Measurements from ENCODE around the gene EN1.

EN1 gene

DNA sequence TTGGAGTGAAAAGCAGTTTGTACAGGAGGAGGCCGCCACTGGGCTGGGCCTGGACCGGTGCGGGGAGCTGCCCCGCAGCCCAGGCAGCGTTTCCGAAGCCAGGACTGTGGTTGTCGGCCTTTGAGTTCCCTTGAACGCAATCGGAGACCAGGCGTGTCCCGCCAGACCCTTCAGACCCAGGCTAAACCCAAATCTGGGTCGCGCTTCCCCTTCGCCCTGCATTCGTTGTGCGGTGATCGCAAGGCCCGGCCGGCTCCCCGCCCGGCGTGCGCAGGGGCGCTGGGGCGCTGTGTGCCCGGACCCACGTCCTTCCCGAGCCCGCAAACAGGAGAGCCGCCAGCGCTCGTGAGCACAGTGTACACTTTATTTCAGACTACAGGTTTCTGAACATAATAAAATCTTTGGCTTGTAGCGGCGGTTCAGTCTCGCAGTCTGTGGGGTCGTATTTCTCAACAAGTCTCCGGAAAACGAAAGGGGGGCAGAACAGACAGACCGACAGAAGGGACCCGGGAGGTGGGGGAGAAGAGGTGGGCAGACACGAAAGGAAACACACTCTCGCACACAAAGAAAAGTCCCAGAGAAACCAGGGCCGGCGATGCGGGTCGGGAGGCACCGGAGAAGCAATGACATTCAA lies 5.5 kb downstream of the EN1 start:
- Mint-ChIP-seq H3K36me3 (ENCODE audit: low read depth) (no peaks in the 10 kb centered on the region), H3K9me3 (no peaks in the 10 kb centered on the region), H3K4me3 (peak overlapping the region; percentile 75), H3K27ac (no peak overlapping the region), H3K4me1 (ENCODE audit: low read depth) (peaks cover 31% of the 10 kb centered on the region), H3K27me3 (peaks cover 91% of the 10 kb centered on the region)
- no peak for DNase-seq

DNA sequence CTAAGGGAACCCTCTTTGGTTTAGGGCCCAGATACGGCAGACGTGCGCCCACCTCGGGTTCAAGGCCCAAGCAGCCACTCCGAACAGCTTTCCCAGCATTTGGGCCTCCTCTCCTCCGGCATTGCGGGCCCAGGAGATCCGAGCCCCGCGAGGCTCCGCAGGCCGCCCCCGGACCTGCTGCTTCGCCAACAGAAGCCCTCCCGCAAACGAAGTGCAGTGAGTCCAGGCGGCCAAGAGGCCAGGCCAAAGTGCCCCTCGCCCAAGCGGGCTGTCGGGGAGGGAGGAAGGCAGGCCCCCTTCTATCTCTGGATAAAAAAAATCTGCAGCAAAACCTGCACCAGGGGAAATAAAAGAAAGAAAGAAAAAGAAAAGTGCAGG lies 6.0 kb downstream of the EN1 start:
- H3K9me3 Mint-ChIP-seq, result no peaks in the 10 kb centered on the region
- DNase-seq, result no peak
- no peak overlapping the region for H3K27ac Mint-ChIP-seq
- no peaks in the 10 kb centered on the region for H3K36me3 Mint-ChIP-seq (ENCODE audit: low read depth)
- peaks cover 34% of the 10 kb centered on the region for H3K4me1 Mint-ChIP-seq (ENCODE audit: low read depth)
- peaks cover 96% of the 10 kb centered on the region for H3K27me3 Mint-ChIP-seq
- no peak overlapping the region for H3K4me3 Mint-ChIP-seq

GRCh38 chr2:118838741-118839455 lies 8.6 kb downstream of the EN1 start:
- Mint-ChIP-seq H3K9me3 (no peaks in the 10 kb centered on the region), H3K4me1 (ENCODE audit: low read depth) (peaks cover 32% of the 10 kb centered on the region), H3K27me3 (peaks cover 96% of the 10 kb centered on the region), H3K36me3 (ENCODE audit: low read depth) (no peaks in the 10 kb centered on the region), H3K27ac (no peak overlapping the region), H3K4me3 (no peak overlapping the region)
- no peak for DNase-seq

DNA sequence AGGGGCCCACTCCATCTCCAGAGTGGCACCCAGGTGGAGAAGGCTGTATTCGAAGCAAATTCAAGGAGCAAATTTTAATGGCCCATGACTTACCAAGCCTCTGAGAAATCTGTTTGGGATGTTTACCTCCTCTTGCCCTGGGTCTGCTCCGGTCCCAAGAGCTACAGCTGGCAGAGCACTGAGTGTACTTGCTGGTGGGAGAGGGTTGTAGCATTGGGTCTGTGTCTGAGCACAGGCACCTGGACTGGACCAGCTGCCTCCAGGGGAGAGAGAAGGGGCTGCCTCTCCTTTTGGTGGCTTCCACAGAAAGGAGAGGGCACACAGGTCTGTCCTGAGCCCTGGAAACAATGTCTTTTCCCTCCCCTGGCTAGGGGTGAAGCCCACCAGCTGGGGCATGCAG lies 9.8 kb downstream of the EN1 start:
- no peak overlapping the region for H3K4me3 Mint-ChIP-seq
- no peak overlapping the region for H3K27ac Mint-ChIP-seq
- peaks cover 97% of the 10 kb centered on the region for H3K27me3 Mint-ChIP-seq
- H3K9me3 Mint-ChIP-seq, result no peaks in the 10 kb centered on the region
- DNase-seq, result no peak
- H3K36me3 Mint-ChIP-seq (ENCODE audit: low read depth), result no peaks in the 10 kb centered on the region
- H3K4me1 Mint-ChIP-seq (ENCODE audit: low read depth), result peaks cover 27% of the 10 kb centered on the region

DNA sequence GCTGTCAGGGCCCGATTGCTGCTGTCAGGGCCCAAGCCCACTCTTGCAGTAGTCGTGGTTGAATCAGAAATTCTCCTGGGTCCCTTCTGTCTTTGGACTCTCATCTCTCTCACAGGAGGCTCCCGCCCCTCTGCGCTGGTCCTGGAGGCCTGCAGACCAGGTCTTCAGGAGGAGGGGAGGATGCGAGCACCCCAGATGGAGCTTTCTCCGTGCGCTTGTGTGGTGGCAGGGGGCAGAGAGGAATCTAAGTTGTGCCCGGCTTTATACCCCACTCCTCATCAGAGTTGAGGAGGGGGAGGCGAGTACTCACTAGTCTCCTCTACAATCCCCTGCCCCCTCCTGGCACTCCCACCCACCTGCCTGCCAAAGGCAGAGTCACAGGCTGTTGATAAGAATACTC lies 10.4 kb downstream of the EN1 start:
- no peak for DNase-seq
- Mint-ChIP-seq H3K4me1 (ENCODE audit: low read depth) (peaks cover 23% of the 10 kb centered on the region), H3K27ac (no peak overlapping the region), H3K36me3 (ENCODE audit: low read depth) (no peaks in the 10 kb centered on the region), H3K27me3 (peaks cover 98% of the 10 kb centered on the region), H3K4me3 (no peak overlapping the region), H3K9me3 (no peaks in the 10 kb centered on the region)

DNA sequence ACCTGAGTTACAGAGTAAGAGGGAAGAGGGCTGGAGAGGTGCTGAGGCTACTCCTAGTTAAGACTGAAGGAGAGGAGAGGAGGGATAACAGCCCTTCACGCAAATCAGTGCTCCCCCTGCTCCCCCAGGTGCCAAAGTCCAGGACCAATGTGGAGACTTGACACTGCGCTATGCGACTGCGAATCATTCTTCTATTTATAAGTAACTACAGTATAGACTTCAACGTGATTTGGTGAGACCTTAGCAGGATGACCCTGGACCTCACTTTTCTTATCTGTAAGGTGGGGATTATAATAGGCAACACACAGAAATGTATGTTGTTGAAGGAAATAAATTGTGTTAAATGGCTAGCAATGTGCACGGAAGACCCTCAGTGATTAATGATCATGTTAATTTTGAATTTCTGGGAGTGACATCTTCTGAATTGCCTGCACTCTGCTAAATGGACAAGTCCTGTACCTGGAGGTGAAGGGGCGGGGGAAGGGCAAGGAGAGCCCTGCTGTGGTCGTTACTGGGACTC lies 11.0 kb downstream of the EN1 start:
- no peaks in the 10 kb centered on the region for H3K36me3 Mint-ChIP-seq (ENCODE audit: low read depth)
- H3K9me3 Mint-ChIP-seq, result no peaks in the 10 kb centered on the region
- DNase-seq, result no peak
- H3K27me3 Mint-ChIP-seq, result peaks cover 98% of the 10 kb centered on the region
- peaks cover 20% of the 10 kb centered on the region for H3K4me1 Mint-ChIP-seq (ENCODE audit: low read depth)
- H3K27ac Mint-ChIP-seq, result no peak overlapping the region
- peak overlapping the region; percentile 52 for H3K4me3 Mint-ChIP-seq

- H3K27me3 Mint-ChIP-seq, result peaks cover 98% of the 10 kb centered on the region
- no peak for DNase-seq
- peak overlapping the region; percentile 52 for H3K4me3 Mint-ChIP-seq
- no peaks in the 10 kb centered on the region for H3K36me3 Mint-ChIP-seq (ENCODE audit: low read depth)
- H3K4me1 Mint-ChIP-seq (ENCODE audit: low read depth), result peaks cover 18% of the 10 kb centered on the region
- H3K27ac Mint-ChIP-seq, result no peak overlapping the region
- H3K9me3 Mint-ChIP-seq, result no peaks in the 10 kb centered on the region
These were observed 11.6 kb downstream of the EN1 start for GRCh38 chr2:118835746-118836410.

DNA sequence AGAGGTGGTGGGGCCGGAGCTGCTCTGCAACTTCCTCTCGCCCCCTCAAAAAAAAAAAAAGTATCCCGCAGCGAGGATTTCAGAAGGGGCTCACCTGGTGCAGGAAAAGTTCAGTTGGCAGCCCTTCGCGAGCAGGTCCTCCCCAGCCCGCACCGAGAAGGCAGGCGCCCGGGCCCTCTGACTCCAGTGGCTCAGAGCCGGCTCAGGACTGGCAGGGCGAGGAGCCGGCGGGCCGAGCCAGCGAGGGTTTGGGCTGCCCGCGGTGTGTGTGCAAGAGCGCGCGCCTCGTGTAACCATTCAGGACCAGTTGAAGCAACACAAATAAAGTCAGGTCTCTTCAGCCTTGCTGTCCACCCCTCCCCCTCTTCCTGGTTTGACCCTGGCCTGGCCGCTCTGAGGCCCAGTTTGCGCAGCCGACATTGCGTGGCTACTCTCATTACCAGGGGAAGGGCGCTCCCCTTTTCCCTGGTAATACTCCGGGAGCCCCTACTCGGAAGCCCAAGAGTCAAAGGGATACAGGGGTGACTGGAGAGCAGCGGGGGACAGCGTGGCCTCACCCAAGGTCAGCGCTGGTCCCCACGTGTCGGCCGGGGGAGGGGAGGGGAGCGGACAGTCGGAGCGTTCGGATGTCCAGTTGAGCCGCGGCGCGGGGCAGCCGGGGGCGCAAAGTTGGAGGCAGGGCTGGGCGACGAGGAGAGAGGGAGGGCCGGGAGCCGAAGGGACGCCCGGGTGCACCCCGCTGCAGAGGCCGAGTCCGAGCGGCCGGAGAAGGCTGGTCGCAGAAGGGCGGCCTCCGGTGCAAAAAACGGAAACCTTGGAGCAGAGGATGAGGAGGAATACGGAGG lies 12.3 kb downstream of the EN1 start:
- no peak for DNase-seq
- peak overlapping the region; percentile 50 for H3K4me3 Mint-ChIP-seq
- peaks cover 98% of the 10 kb centered on the region for H3K27me3 Mint-ChIP-seq
- no peaks in the 10 kb centered on the region for H3K36me3 Mint-ChIP-seq (ENCODE audit: low read depth)
- peaks cover 18% of the 10 kb centered on the region for H3K4me1 Mint-ChIP-seq (ENCODE audit: low read depth)
- no peak overlapping the region for H3K27ac Mint-ChIP-seq
- no peaks in the 10 kb centered on the region for H3K9me3 Mint-ChIP-seq

DNA sequence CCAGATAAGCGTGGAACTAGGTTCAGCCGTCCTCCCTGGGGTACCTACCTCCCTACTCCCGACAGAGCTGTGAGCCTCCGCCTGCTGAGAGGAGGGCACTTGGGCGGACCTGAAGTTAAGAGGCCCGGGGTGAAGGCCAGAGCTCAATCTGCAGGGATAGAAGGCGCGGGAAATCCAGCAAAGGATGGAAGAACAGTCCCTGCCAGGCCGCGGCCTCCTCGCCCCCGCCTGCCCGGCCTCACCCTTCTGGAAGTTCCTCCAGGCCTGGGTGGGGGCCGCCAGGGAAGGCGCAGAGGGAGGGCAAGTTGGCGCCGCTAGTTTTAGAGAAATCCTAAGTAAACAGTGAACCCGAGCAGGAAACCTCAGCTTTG lies 13.0 kb downstream of the EN1 start:
- no peaks in the 10 kb centered on the region for H3K36me3 Mint-ChIP-seq (ENCODE audit: low read depth)
- H3K9me3 Mint-ChIP-seq, result no peaks in the 10 kb centered on the region
- H3K4me1 Mint-ChIP-seq (ENCODE audit: low read depth), result peaks cover 18% of the 10 kb centered on the region
- DNase-seq, result no peak
- H3K27ac Mint-ChIP-seq, result no peak overlapping the region
- H3K4me3 Mint-ChIP-seq, result no peak overlapping the region
- H3K27me3 Mint-ChIP-seq, result peaks cover 96% of the 10 kb centered on the region

- peaks cover 18% of the 10 kb centered on the region for H3K4me1 Mint-ChIP-seq (ENCODE audit: low read depth)
- DNase-seq, result no peak
- peaks cover 95% of the 10 kb centered on the region for H3K27me3 Mint-ChIP-seq
- no peak overlapping the region for H3K27ac Mint-ChIP-seq
- H3K4me3 Mint-ChIP-seq, result no peak overlapping the region
- H3K36me3 Mint-ChIP-seq (ENCODE audit: low read depth), result no peaks in the 10 kb centered on the region
- no peaks in the 10 kb centered on the region for H3K9me3 Mint-ChIP-seq
These were observed 13.6 kb downstream of the EN1 start for GRCh38 chr2:118833716-118834439.

DNA sequence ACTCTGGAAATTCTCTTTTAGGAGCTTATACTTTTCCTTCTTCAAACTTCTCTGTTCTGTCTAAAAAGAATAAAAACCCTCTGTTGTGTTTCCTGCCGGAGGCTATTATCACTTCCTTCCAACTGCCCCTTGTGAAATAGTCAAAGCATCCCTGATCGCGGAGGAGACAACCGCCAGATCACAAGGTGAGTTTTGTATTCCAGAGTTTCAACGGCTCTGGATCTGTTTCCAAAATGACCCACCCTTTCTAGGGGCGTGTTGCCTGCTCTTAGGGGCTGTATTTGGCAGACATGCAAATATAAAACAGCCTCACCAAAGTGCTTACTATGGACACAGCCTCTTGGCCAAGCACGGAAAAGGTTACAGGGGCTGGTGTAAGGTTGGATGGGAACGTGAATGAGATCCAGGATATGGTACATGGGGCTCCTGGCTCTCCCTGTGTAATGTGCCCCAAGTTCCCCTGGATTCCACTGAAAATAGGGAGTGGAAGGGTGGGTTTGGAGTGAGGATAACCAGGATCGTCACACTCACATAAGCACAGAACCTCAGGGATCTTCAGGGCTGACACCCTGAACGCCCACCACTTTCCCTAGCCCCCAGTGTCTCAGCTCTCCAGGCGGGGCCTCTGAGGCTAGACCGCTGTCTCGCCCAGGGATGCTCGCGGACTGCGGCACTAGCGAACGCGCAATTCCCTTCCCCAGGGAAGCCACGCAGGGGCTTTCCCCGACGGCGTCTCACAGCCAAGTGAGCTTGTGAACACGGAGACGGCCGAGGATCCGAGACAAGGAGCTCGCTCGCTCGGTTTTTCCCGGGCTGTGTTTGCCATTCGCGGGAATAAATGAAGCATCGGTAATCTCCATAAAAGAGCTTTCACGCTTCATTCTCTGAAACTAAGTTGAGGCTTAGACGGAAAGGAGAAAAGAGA lies 14.4 kb downstream of the EN1 start:
- no peak for DNase-seq
- H3K27me3 Mint-ChIP-seq, result peaks cover 92% of the 10 kb centered on the region
- H3K4me3 Mint-ChIP-seq, result no peak overlapping the region
- no peaks in the 10 kb centered on the region for H3K9me3 Mint-ChIP-seq
- peaks cover 18% of the 10 kb centered on the region for H3K4me1 Mint-ChIP-seq (ENCODE audit: low read depth)
- H3K27ac Mint-ChIP-seq, result no peak overlapping the region
- H3K36me3 Mint-ChIP-seq (ENCODE audit: low read depth), result no peaks in the 10 kb centered on the region

- Mint-ChIP-seq H3K36me3 (ENCODE audit: low read depth) (no peaks in the 10 kb centered on the region), H3K27ac (no peak overlapping the region), H3K9me3 (no peaks in the 10 kb centered on the region), H3K27me3 (peaks cover 90% of the 10 kb centered on the region), H3K4me1 (ENCODE audit: low read depth) (peaks cover 18% of the 10 kb centered on the region), H3K4me3 (no peak overlapping the region)
- no peak for DNase-seq
These were observed 15.2 kb downstream of the EN1 start for GRCh38 chr2:118832071-118832790.

- Mint-ChIP-seq H3K9me3 (no peaks in the 10 kb centered on the region), H3K27ac (no peak overlapping the region), H3K36me3 (ENCODE audit: low read depth) (no peaks in the 10 kb centered on the region), H3K4me1 (ENCODE audit: low read depth) (peaks cover 10% of the 10 kb centered on the region), H3K4me3 (no peak overlapping the region), H3K27me3 (peaks cover 81% of the 10 kb centered on the region)
- DNase-seq, result no peak
These were observed 16.6 kb downstream of the EN1 start for GRCh38 chr2:118830881-118831280.
